AG09319 (cell line): ENCODE data around the gene SMIM14.

ENCODE experiments used
- DNase-seq: peaks from one replicate; pipeline ENCODE4 v3.0.0-alpha.2; 2010; ENCODE audit warnings: low read depth; ENCODE audit errors: extremely low read depth
- CTCF ChIP-seq: IDR thresholded peaks from 2 replicates; pipeline ENCODE4 v1.5.1; 2011; ENCODE audit warnings: low read depth, mild to moderate bottlenecking, inconsistent platforms, low read length, moderate library complexity

SMIM14 gene

DNA sequence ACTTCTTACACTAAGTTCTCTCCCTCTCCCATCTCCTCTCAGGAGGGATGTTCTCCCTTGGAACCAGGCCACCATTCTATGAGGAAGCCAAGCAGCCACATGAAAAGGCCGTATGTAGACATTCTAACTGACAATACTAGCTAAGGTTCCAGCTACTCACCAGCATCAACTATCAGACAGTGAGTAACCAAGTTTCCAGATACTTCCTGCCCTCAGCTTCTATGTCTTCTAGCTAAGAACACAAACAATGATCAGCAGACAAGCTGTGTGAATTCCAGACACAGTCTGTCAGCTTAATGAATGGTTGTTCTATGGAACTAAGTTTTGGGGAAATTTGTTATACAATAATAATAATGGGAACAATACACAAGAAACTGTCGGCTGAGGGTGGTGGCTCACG, 50.8 kb downstream of the SMIM14 start:
- TF ChIP-seq CTCF = no peak
- no peak for DNase-seq

GRCh38 chr4:39574946-39575345, 63.7 kb downstream of the SMIM14 start:
- DNase-seq = no peak

DNA sequence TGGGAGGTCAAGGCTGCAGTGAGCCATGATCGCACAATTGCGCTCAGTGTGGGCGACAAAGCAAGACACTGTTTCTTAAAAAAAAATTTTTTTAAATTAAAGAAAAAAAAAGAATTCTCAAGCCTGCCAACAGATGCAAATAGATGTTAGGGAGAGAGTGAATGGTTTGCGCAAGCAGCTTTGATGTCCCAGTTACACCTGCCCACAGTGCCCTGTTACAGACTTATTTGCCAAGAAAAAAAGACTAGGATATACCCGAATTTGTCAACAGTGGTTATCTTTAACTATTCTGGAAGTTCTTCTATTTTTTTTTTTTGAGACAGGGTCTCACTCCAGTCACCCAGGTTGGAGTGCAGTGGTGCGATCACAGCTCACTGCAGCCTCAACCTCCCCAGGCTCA, 67.2 kb downstream of the SMIM14 start:
- TF ChIP-seq CTCF = no peak

More at GRCh38 chr4:39574946-39575345, 63.7 kb downstream of the SMIM14 start:
- TF ChIP-seq CTCF = no peak

GRCh38 chr4:39571054-39571453, 67.6 kb downstream of the SMIM14 start:
- no peak for DNase-seq
- no peak for TF ChIP-seq CTCF

More for the DNA sequence above, 67.2 kb downstream of the SMIM14 start:
- no peak for DNase-seq

- no peak for DNase-seq
- no peak for TF ChIP-seq CTCF
Measured at GRCh38 chr4:39569209-39569608, 69.5 kb downstream of the SMIM14 start.

DNA sequence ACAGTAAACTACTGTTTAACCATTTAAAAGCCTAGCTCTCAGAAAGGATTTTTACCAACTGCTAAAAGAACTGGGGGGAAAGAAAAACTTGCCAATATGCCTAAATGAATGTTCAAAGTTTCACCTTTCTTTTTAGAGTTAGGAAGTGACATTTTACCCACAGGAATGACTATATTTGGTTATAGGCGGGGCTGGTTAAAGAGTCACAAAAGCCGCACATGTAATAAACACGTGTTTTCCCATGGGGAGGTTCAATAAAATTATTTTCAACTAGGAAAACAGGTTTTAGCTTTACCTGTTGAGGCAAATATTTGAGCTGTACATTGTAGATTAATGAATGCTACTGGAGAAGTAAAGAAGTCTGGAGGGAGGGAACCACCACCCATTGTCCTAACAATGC, 69.9 kb downstream of the SMIM14 start:
- TF ChIP-seq CTCF = no peak
- no peak for DNase-seq

DNA sequence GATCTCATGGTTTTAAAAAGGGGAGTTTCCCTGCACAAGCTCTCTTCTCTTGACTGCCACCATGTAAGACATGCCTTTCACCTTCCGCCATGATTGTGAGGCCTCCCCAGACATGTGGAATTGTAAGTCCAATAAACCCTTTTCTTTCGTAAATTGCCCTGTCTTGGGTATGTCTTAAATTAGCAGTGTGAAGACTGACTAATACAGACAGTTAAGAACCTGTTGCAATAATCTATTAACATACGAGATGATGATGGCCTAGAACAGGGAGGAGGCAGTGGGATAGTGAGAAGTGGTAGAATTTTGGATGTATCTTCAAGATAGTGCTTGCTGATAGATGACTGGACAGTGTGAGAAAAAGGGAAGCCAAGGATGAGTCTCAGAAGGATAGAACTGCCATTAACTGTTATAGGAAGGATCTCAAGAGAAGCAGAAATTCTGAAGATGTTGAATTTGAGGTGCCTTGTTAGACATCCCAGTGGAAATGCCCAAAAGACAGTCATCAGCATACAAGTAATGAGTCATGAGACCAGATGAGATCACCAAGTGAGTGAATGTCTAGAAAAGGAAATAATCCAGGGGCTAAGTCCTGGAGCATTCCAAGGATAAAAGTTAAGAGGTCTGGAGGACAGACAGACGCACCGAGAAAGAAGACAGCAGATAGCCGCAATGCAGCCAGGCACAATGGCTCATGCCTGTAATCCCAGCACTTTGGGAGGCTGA, 72.6 kb downstream of the SMIM14 start:
- no peak for DNase-seq

More for the DNA sequence above, 72.6 kb downstream of the SMIM14 start:
- TF ChIP-seq CTCF = no peak
